ENCODE measurements around the gene CETN2. TPM values are rescaled to one million over a fixed set of nuclear protein-coding genes. Genes with fewer than 3 reads are reported as not detected.
"Not testable (repeated sequence)": the region's sequence is repeated elsewhere in the genome, so short reads cannot be mapped to it uniquely, and the experiment has no call there.

The CETN2 gene
- total RNA-seq, 2 experiments from 2014 or later, result 8.3 to 8.8 TPM

DNA sequence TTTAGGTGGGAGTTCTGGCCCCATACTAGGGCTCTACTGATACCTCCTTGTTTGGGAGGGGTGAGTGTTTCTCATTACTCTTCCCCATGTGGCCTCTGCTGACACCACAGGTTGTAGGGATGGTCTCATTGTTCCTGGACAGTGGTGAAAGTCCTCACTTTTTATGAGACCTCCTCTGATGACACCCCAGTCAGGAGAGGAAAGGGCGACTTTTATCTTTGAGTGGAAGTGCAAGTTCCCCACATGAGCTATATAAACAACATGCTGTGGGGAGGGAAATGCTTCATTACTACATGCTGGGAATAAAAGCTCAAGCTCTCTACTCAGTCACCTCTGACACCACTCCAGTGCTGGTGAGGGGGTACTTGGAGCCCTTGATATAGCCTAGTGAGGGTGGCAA is 31.6 kb downstream of the CETN2 start:
- Mint-ChIP-seq H3K27me3 (peaks cover 4% of the 10 kb centered on the region), H3K9me3 (no peaks in the 10 kb centered on the region), H3K36me3 (ENCODE audit: low read depth) (no peaks in the 10 kb centered on the region), H3K4me3 (no peak overlapping the region), H3K4me1 (ENCODE audit: low read depth) (no peaks in the 10 kb centered on the region), H3K27ac (no peak overlapping the region)
- ChIA-PET CTCF (no interaction called here), POLR2A (no interaction called here)
- intact Hi-C loops (cut with micrococcal nuclease), result no loop called here
- DNase-seq, result no peak
- ATAC-seq, result no peak
- TF ChIP-seq, protein P1, sequence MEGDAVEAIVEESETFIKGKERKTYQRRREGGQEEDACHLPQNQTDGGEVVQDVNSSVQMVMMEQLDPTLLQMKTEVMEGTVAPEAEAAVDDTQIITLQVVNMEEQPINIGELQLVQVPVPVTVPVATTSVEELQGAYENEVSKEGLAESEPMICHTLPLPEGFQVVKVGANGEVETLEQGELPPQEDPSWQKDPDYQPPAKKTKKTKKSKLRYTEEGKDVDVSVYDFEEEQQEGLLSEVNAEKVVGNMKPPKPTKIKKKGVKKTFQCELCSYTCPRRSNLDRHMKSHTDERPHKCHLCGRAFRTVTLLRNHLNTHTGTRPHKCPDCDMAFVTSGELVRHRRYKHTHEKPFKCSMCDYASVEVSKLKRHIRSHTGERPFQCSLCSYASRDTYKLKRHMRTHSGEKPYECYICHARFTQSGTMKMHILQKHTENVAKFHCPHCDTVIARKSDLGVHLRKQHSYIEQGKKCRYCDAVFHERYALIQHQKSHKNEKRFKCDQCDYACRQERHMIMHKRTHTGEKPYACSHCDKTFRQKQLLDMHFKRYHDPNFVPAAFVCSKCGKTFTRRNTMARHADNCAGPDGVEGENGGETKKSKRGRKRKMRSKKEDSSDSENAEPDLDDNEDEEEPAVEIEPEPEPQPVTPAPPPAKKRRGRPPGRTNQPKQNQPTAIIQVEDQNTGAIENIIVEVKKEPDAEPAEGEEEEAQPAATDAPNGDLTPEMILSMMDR (IDR thresholded peaks at IDR 0.05), result no peak

DNA sequence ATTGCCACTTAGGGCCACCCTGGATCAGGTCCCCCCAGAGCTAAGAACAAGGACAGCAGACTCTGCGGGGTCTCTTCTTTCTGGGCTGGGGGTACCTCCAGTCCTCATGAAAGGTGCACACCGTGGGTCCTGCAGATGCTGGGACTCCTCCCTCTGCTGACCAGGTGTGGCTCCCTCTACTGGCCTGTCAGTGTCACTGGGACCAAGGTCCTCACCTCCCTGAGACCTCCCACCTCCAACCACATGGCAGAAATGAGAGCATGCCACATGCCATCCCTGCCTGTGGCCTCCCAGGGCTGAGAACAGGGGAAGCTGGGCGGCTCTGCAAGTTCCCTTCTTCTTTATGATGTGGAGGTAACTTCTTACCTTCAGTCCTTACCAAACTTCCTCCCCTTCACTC is 43.5 kb downstream of the CETN2 start:
- intact Hi-C loops (cut with micrococcal nuclease); H3K9me3 Mint-ChIP-seq; H3K4me3 Mint-ChIP-seq; H3K36me3 Mint-ChIP-seq (ENCODE audit: low read depth); H3K27ac Mint-ChIP-seq; CTCF ChIA-PET; H3K4me1 Mint-ChIP-seq (ENCODE audit: low read depth); POLR2A ChIA-PET; DNase-seq; H3K27me3 Mint-ChIP-seq: not testable (repeated sequence)
- ATAC-seq, result peak; percentile 70

Other genes with a start within 250 kb of the CETN2 start
- not detected for gene GABRQ, start 192.9 kb downstream of the CETN2 start, total RNA-seq
- not detected for gene MAGEA3, start 132.0 kb downstream of the CETN2 start, total RNA-seq
- gene CSAG2, start 121.5 kb downstream of the CETN2 start, total RNA-seq, result not detected
- gene MAGEA2B, start 116.1 kb downstream of the CETN2 start, total RNA-seq, result not detected
- gene CSAG1, start 97.0 kb downstream of the CETN2 start, total RNA-seq, result not detected
- gene MAGEA12, start 97.0 kb downstream of the CETN2 start, total RNA-seq, result not detected
- gene MAGEA2, start 76.9 kb downstream of the CETN2 start, total RNA-seq, result not detected
- gene CSAG3, start 71.5 kb downstream of the CETN2 start, total RNA-seq, result not detected
- not detected for gene MAGEA6, start 61.1 kb downstream of the CETN2 start, total RNA-seq
- 10 to 100 TPM; 15.0 to 15.8 TPM for gene NSDHL, start 306 bp upstream of the CETN2 start, total RNA-seq
- 1 to 10 TPM; 1.6 to 1.7 TPM for gene ZNF185, start 67.3 kb upstream of the CETN2 start, total RNA-seq
- not detected for gene PNMA5, start 163.4 kb upstream of the CETN2 start, total RNA-seq
- gene PNMA3, start 225.7 kb upstream of the CETN2 start, total RNA-seq, result 1 to 10 TPM; 1.1 to 1.4 TPM
- gene PNMA6A, start 241.7 kb upstream of the CETN2 start, total RNA-seq, result under 1 TPM; 0.40 to 0.43 TPM